OCI-LY3 (cell line): ENCODE data around the gene RPUSD3.

Source experiments
- H2AFZ ChIP-seq: fragments of 200-600, 300-600 bp; shearing (Covaris generic); 2 replicates; pipeline ENCODE4 v1.6.0; 2014; ENCODE audit warnings: antibody characterized with exemption, low read depth, low read length
- H3K27ac ChIP-seq: fragments of 200-600, 300-600 bp; sonication (generic); 2 replicates; pipeline ENCODE4 v1.5.1; 2014; ENCODE audit warnings: mild to moderate bottlenecking, low read length, moderate library complexity, mixed read lengths
- H3K27me3 ChIP-seq: fragments of 200-600, 300-600 bp; sonication (generic); 2 replicates; pipeline ENCODE4 v1.6.1; 2014; ENCODE audit warnings: low read depth, low read length, mixed read lengths
- H3K36me3 ChIP-seq: fragments of 200-600, 300-600 bp; sonication (generic); replicated peaks from 2 replicates; pipeline ENCODE3; 2014; ENCODE audit warnings: low read depth, low read length, mixed read lengths
- H3K4me1 ChIP-seq: fragments of 300-600, 200-600 bp; sonication (generic); 2 replicates; pipeline ENCODE4 v1.6.1; 2014; ENCODE audit warnings: low read length, mixed read lengths
- H3K4me2 ChIP-seq: fragments of 200-600, 300-600 bp; sonication (generic); 2 replicates; pipeline ENCODE4 v1.6.1; 2014; ENCODE audit warnings: low read length, mixed read lengths
- H3K4me3 ChIP-seq: fragments of 300-600, 200-600 bp; sonication (generic); 2 replicates; pipeline ENCODE4 v1.5.1; 2014; ENCODE audit warnings: antibody characterized with exemption, mild to moderate bottlenecking, low read length, moderate library complexity
- H3K79me2 ChIP-seq: fragments of 300-600, 200-600 bp; shearing (Covaris generic); 2 replicates; pipeline ENCODE4 v1.6.1; 2014; ENCODE audit warnings: mild to moderate bottlenecking, low read length, mixed read lengths
- H3K9ac ChIP-seq: fragments of 300-600, 200-600 bp; shearing (Covaris generic); 2 replicates; pipeline ENCODE4 v1.6.0; 2014; ENCODE audit warnings: mild to moderate bottlenecking, low read length, moderate library complexity
- H3K9me3 ChIP-seq: fragments of 200-600, 300-600 bp; shearing (Covaris generic); 2 replicates; pipeline ENCODE4 v1.6.1; 2014; ENCODE audit warnings: low read length, mixed read lengths; ENCODE audit not compliant: insufficient read depth
- H4K20me1 ChIP-seq: fragments of 200-600, 300-600 bp; sonication (generic); 2 replicates; pipeline ENCODE4 v1.6.1; 2016; ENCODE audit warnings: low read length, mixed read lengths; ENCODE audit not compliant: insufficient read depth
- EZH2phosphoT487 ChIP-seq: fragments of 200-600 bp; shearing (Covaris generic); IDR thresholded peaks from 2 replicates; pipeline ENCODE4 v1.6.1; 2018; ENCODE audit warnings: antibody characterized with exemption, mixed run types, low read depth
- TF ChIP-seq, protein P1 (sequence below): fragments of 200-600, 300-600 bp; sonication (generic); IDR thresholded peaks from 2 replicates; pipeline ENCODE4 v1.5.1; 2014; ENCODE audit warnings: antibody characterized with exemption, low read length, low read depth

The RPUSD3 gene

DNA sequence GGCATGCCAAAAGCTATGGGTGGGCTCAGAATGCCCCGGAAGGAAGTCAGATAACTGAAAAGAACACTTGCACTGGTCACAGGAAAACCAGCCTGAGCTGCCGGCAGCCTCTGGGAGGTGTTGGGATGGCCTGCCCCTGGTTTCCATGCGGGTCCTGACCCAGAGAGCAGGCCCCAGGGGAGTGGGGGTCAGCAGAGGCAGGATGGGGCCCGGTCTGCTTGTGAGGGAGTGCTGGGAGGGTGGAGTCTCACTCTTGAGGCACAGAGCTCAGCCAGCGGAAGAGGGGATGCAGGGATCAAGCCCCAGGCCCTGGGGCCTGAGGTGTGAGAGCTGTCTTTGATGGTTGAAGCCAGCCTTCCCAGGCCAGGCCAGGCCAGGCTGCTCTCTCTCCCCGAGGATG lies 2.4 kb upstream of the RPUSD3 start:
- Histone ChIP-seq H3K4me1 (peaks cover 21% of the 10 kb centered on the region), H4K20me1 (no peaks in the 10 kb centered on the region), H3K9ac (no peak overlapping the region), H3K36me3 (peaks cover 5% of the 10 kb centered on the region), H3K9me3 (no peaks in the 10 kb centered on the region), H3K79me2 (peaks cover 16% of the 10 kb centered on the region), H3K4me3 (no peak overlapping the region), H3K27me3 (no peaks in the 10 kb centered on the region), H3K4me2 (no peak overlapping the region), H3K27ac (no peak overlapping the region), H2AFZ (no peak overlapping the region)
- TF ChIP-seq, protein P1, sequence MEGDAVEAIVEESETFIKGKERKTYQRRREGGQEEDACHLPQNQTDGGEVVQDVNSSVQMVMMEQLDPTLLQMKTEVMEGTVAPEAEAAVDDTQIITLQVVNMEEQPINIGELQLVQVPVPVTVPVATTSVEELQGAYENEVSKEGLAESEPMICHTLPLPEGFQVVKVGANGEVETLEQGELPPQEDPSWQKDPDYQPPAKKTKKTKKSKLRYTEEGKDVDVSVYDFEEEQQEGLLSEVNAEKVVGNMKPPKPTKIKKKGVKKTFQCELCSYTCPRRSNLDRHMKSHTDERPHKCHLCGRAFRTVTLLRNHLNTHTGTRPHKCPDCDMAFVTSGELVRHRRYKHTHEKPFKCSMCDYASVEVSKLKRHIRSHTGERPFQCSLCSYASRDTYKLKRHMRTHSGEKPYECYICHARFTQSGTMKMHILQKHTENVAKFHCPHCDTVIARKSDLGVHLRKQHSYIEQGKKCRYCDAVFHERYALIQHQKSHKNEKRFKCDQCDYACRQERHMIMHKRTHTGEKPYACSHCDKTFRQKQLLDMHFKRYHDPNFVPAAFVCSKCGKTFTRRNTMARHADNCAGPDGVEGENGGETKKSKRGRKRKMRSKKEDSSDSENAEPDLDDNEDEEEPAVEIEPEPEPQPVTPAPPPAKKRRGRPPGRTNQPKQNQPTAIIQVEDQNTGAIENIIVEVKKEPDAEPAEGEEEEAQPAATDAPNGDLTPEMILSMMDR, result no peak
- no peak for TF ChIP-seq EZH2phosphoT487

DNA sequence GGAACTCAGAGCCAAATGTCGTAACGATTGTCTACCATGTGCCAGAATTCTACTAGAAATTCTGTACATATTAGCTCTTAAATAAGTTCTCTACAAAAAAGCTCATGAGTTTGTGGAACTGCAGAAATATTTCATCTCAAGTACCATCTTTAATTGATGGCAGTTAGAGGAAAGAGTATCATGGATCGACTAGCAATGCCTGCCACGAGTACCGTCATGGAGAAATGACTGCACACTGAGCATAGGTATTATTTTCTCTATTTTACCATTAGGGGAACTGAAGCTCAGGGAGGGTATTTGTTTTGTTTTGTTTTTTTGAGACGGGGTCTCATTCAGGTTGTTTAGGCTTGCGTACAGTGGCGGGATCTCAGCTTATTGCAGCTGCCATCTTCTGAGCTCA lies 2.8 kb downstream of the RPUSD3 start:
- Histone ChIP-seq H2AFZ (no peak overlapping the region), H3K4me3 (no peak overlapping the region), H3K4me1 (peaks cover 18% of the 10 kb centered on the region), H3K9ac (no peak overlapping the region), H3K9me3 (no peaks in the 10 kb centered on the region), H3K4me2 (no peak overlapping the region), H4K20me1 (no peaks in the 10 kb centered on the region), H3K27ac (no peak overlapping the region), H3K36me3 (peaks cover 22% of the 10 kb centered on the region), H3K27me3 (no peaks in the 10 kb centered on the region), H3K79me2 (peaks cover 16% of the 10 kb centered on the region)
- TF ChIP-seq, protein P1, result no peak
- TF ChIP-seq EZH2phosphoT487, result no peak

DNA sequence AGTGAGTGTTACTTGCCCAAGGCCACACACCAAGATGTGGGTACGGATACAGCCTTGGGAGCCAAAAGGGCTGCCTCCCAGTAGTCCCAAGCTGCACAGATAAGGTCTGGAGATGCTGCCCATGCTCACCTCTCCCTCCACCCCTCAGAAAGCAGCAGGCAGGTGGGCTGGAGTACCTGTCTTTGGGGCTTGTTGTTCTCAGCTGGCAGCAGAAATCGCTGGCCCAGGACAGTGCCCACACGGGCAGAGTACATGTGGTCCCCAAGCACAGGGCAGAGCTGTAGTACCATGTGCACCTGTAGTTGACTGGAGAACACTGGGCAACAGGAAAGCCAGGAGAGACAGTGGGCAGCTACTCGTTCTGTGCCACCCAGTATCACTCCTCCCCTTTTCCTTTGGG lies 5.0 kb downstream of the RPUSD3 start:
- Histone ChIP-seq H3K27me3 (no peaks in the 10 kb centered on the region), H3K4me2 (no peak overlapping the region), H4K20me1 (no peaks in the 10 kb centered on the region), H3K36me3 (peaks cover 30% of the 10 kb centered on the region), H3K4me1 (peaks cover 9% of the 10 kb centered on the region), H2AFZ (no peak overlapping the region), H3K9ac (no peak overlapping the region), H3K27ac (no peak overlapping the region), H3K9me3 (no peaks in the 10 kb centered on the region), H3K79me2 (peaks cover 16% of the 10 kb centered on the region), H3K4me3 (no peak overlapping the region)
- TF ChIP-seq, protein P1, result no peak
- TF ChIP-seq EZH2phosphoT487, result no peak

DNA sequence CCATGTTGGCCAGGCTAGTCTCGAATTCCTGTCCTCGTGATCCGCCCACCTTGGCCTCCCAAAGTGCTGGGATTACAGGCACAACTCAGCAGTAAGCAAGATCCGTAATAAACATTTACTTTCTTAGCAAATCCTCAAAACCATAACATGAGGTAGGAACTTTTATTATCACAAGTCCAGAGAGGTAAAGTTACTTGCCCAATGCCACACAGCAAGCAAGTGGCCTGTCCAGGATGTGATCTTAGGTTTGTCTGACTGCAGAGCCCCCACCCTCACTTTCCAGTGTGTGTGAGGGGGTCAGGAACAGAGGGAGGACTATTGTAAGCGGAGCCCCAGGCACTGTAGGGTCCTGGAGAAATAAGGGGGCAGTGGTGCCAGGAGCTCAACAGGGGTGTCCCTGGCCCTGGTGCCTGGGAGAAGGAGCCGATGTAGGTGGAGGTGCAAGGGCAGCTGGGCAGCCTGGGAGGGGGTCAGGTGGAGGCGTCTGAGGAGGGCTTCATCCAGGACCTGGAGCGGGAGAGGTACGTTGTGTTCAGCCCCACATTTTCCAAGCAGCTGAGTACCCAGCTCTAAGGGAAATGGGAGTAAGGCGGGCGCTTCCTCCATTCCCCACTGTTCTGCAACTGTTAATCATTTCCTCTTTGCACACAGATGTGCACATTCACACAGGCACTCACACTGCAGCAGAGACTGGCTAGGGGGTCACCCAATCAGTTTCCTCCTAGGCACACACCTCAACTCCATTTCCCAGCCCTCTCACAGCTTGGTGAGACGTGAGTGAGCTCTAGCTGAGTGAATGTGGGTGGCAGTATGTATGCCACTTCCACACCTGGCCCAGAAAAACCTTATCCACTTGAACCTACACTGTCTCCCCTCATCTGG lies 5.9 kb downstream of the RPUSD3 start:
- H4K20me1 ChIP-seq, result no peaks in the 10 kb centered on the region
- H3K9me3 ChIP-seq, result no peaks in the 10 kb centered on the region
- peaks cover 7% of the 10 kb centered on the region for H3K4me1 ChIP-seq
- no peak overlapping the region for H3K4me2 ChIP-seq
- no peak overlapping the region for H3K9ac ChIP-seq
- H2AFZ ChIP-seq, result no peak overlapping the region
- H3K4me3 ChIP-seq, result no peak overlapping the region
- H3K27ac ChIP-seq, result no peak overlapping the region
- H3K27me3 ChIP-seq, result no peaks in the 10 kb centered on the region
- peaks cover 33% of the 10 kb centered on the region for H3K36me3 ChIP-seq
- TF ChIP-seq, protein P1, result no peak
- no peak for TF ChIP-seq EZH2phosphoT487
- H3K79me2 ChIP-seq, result peaks cover 8% of the 10 kb centered on the region
